Measurements from ENCODE around the gene RHAG. TPM values are rescaled to one million over a fixed set of nuclear protein-coding genes. Genes with fewer than 3 reads are reported as not detected.

The RHAG gene
- total and polyA plus RNA-seq, 2 of the 8 experiments (the other 6 are each of a cell fraction or from before 2014, with no cell fraction given) = not detected

GRCh38 chr6:49676671-49677281 lies 40.1 kb upstream of the RHAG start (continued):
- TF ChIP-seq KDM5A (IDR thresholded peaks at IDR 0.05; ENCODE audit: low read length) = no peak
- TF ChIP-seq RNF2 (IDR thresholded peaks at IDR 0.05; ENCODE audit: borderline replicate concordance, low read depth, low read length, missing control alignments, poor library complexity, severe bottlenecking) = no peak
- no peak for TF ChIP-seq SRF (IDR thresholded peaks at IDR 0.05; ENCODE audit: low read depth, low read length)
- no peak for TF ChIP-seq RBBP5 (IDR thresholded peaks at IDR 0.05; ENCODE audit: borderline replicate concordance, low read depth, low read length)
- TF ChIP-seq E2F6 (IDR thresholded peaks at IDR 0.05) = no peak
